ENCODE measurements around the gene DGCR2.
A peak's percentile ranks its signal among the peaks of the same experiment; 100 is the strongest.
"Not testable (repeated sequence)": the region's sequence is repeated elsewhere in the genome, so short reads cannot be mapped to it uniquely, and the experiment has no call there.

DGCR2 gene

GRCh38 chr22:19060356-19061009, 61.7 kb downstream of the DGCR2 start:
- DNase-seq: no peak

GRCh38 chr22:19059481-19060278, 62.5 kb downstream of the DGCR2 start:
- ATAC-seq (no peak), DNase-seq (no peak)

More at GRCh38 chr22:19060356-19061009, 61.7 kb downstream of the DGCR2 start:
- ATAC-seq: peak; percentile 63

- DNase-seq (no peak), ATAC-seq (peak; percentile 25)
These were observed 63.3 kb downstream of the DGCR2 start for GRCh38 chr22:19058713-19059451.

GRCh38 chr22:19057999-19058491, 64.2 kb downstream of the DGCR2 start:
- ATAC-seq: no peak
- DNase-seq: no peak

- no peak for DNase-seq
- ATAC-seq: no peak
These were observed 64.7 kb downstream of the DGCR2 start for GRCh38 chr22:19057539-19057938.

- no peak for ATAC-seq
- DNase-seq: no peak
These were observed 65.2 kb downstream of the DGCR2 start for GRCh38 chr22:19056951-19057401.

- DNase-seq: no peak
- ATAC-seq: no peak
These were observed 66.4 kb downstream of the DGCR2 start for GRCh38 chr22:19055801-19056200.

- no peak for ATAC-seq
- DNase-seq: no peak
These were observed 69.2 kb downstream of the DGCR2 start for GRCh38 chr22:19052941-19053541.

GRCh38 chr22:19051381-19052072, 70.7 kb downstream of the DGCR2 start:
- no peak for ATAC-seq

GRCh38 chr22:19050847-19051246, 71.4 kb downstream of the DGCR2 start:
- not testable (repeated sequence) for ATAC-seq, DNase-seq

More at GRCh38 chr22:19051381-19052072, 70.7 kb downstream of the DGCR2 start:
- DNase-seq: no peak

- DNase-seq (no peak), ATAC-seq (no peak)
These were observed 72.1 kb downstream of the DGCR2 start for GRCh38 chr22:19050117-19050516.

- no peak for ATAC-seq
These were observed 73.7 kb downstream of the DGCR2 start for GRCh38 chr22:19048531-19048930.

GRCh38 chr22:19047993-19048392, 74.2 kb downstream of the DGCR2 start:
- DNase-seq (no peak), ATAC-seq (no peak)

More at GRCh38 chr22:19048531-19048930, 73.7 kb downstream of the DGCR2 start:
- DNase-seq: no peak

GRCh38 chr22:19046719-19047609, 75.2 kb downstream of the DGCR2 start:
- no peak for DNase-seq
- ATAC-seq: no peak

GRCh38 chr22:19046287-19046686, 75.9 kb downstream of the DGCR2 start:
- ATAC-seq (no peak), DNase-seq (no peak)

- DNase-seq (no peak), ATAC-seq (no peak)
These were observed 77.1 kb downstream of the DGCR2 start for GRCh38 chr22:19045094-19045493.

GRCh38 chr22:19044381-19044780, 77.8 kb downstream of the DGCR2 start:
- DNase-seq (no peak), ATAC-seq (no peak)

- no peak for ATAC-seq
These were observed 78.8 kb downstream of the DGCR2 start for GRCh38 chr22:19043121-19044085.

More at GRCh38 chr22:19043121-19044085, 78.8 kb downstream of the DGCR2 start:
- DNase-seq: no peak

Data from stimulated activated naive CD8-positive, alpha-beta T cell treated with anti-CD3 and anti-CD28 coated beads, Interleukin-15, Interleukin-2, amounts not matched to agents 100 U/mL and 50 U/mL, for 24 hours (primary cell).